Neutrophil (primary cell): Measurements from ENCODE around the gene PLK3.

Source experiments
- H3K27ac ChIP-seq: fragments of 200-600 bp; sonication (generic); 2 replicates; pipeline ENCODE4 v1.5.1; 2016; ENCODE audit warnings: mild to moderate bottlenecking, moderate library complexity
- H3K27me3 ChIP-seq: fragments of 200-600 bp; sonication (generic); 2 replicates; pipeline ENCODE4 v1.6.0; 2016; ENCODE audit warnings: mild to moderate bottlenecking
- H3K36me3 ChIP-seq: fragments of 200-600 bp; sonication (generic); 2 replicates; pipeline ENCODE4 v1.5.1; 2017
- H3K4me1 ChIP-seq, 2 experiments: fragments of 200-600 bp in 1 of 2; sonication (generic) in 1 of 2; 1 replicate in 1 of 2; 2 replicates in 1 of 2; pipeline versions ENCODE4 v1.5.1 to v1.6.1; 2013 to 2016; ENCODE audit warnings: low read depth in 1 of 2, low read length in 1 of 2, mild to moderate bottlenecking in 1 of 2, moderate library complexity in 1 of 2; ENCODE audit not compliant: control insufficient read depth in 1 of 2, insufficient read depth in 1 of 2
- H3K4me3 ChIP-seq, 2 experiments: fragments of 200-600 bp in 1 of 2; sonication (generic) in 1 of 2; 1 replicate in 1 of 2; 2 replicates in 1 of 2; pipeline ENCODE4 v1.5.1; 2013 to 2016; ENCODE audit warnings: low read depth in 1 of 2, low read length in 1 of 2, mild to moderate bottlenecking in 1 of 2, moderate library complexity in 1 of 2
- H3K9me3 ChIP-seq: fragments of 200-600 bp; sonication (generic); 2 replicates; pipeline ENCODE4 v1.5.1; 2016
- CTCF ChIP-seq: fragments of 200-600 bp; sonication (generic); IDR thresholded peaks from 2 replicates; pipeline ENCODE4 v1.5.1; 2016; ENCODE audit warnings: antibody characterized with exemption

PLK3 gene

GRCh38 chr1:44828003-44828651, 27.9 kb downstream of the PLK3 start:
- TF ChIP-seq CTCF = no peak
- no peaks in the 10 kb centered on the region for H3K27me3 ChIP-seq
- H3K27ac ChIP-seq = no peak overlapping the region

GRCh38 chr1:44828841-44829440, 28.8 kb downstream of the PLK3 start:
- Histone ChIP-seq H3K27me3 (no peaks in the 10 kb centered on the region), H3K27ac (no peak overlapping the region), H3K36me3 (no peaks in the 10 kb centered on the region), H3K4me1 (peaks cover 38 to 42% of the 10 kb centered on the region in 2 experiments), H3K9me3 (no peaks in the 10 kb centered on the region), H3K4me3 (no peak overlapping the region)
- TF ChIP-seq CTCF = no peak

More at GRCh38 chr1:44828003-44828651, 27.9 kb downstream of the PLK3 start:
- no peaks in the 10 kb centered on the region for H3K36me3 ChIP-seq
- no peak overlapping the region for H3K4me3 ChIP-seq
- no peaks in the 10 kb centered on the region for H3K9me3 ChIP-seq
- H3K4me1 ChIP-seq = peaks cover 30 to 34% of the 10 kb centered on the region in 2 experiments

GRCh38 chr1:44829506-44830384, 29.6 kb downstream of the PLK3 start:
- H3K27ac ChIP-seq = peak overlapping the region; percentile 1
- H3K9me3 ChIP-seq = no peaks in the 10 kb centered on the region
- H3K4me3 ChIP-seq = no peak overlapping the region
- peaks cover 46 to 50% of the 10 kb centered on the region in 2 experiments for H3K4me1 ChIP-seq
- no peaks in the 10 kb centered on the region for H3K36me3 ChIP-seq
- no peaks in the 10 kb centered on the region for H3K27me3 ChIP-seq
- no peak for TF ChIP-seq CTCF

GRCh38 chr1:44830900-44831304, 30.7 kb downstream of the PLK3 start:
- no peak overlapping the region for H3K27ac ChIP-seq
- no peaks in the 10 kb centered on the region for H3K36me3 ChIP-seq
- TF ChIP-seq CTCF = no peak
- H3K27me3 ChIP-seq = no peaks in the 10 kb centered on the region
- H3K9me3 ChIP-seq = no peaks in the 10 kb centered on the region
- no peak overlapping the region for H3K4me3 ChIP-seq
- peaks cover 52 to 54% of the 10 kb centered on the region in 2 experiments for H3K4me1 ChIP-seq

- Histone ChIP-seq H3K4me1 (peaks cover 51 to 52% of the 10 kb centered on the region in 2 experiments), H3K9me3 (no peaks in the 10 kb centered on the region), H3K4me3 (no peak overlapping the region), H3K27ac (no peak overlapping the region), H3K36me3 (no peaks in the 10 kb centered on the region), H3K27me3 (no peaks in the 10 kb centered on the region)
- TF ChIP-seq CTCF = no peak
Observed at GRCh38 chr1:44831516-44831915, 31.3 kb downstream of the PLK3 start.
